K562 (cell line): ENCODE data around the gene CELF4. TPM values are rescaled to one million over a fixed set of nuclear protein-coding genes. Genes with fewer than 3 reads are reported as not detected.

ENCODE experiments used
- FOS ChIP-seq: IDR thresholded peaks from 3 replicates; pipeline ENCODE4 v1.6.1; 2011; ENCODE audit not compliant: insufficient read length; ENCODE audit errors: extremely low read depth
- HDAC2 ChIP-seq: fragments of 450-650 bp; IDR thresholded peaks from 2 replicates; pipeline ENCODE4 v1.6.1; 2016; ENCODE audit warnings: mild to moderate bottlenecking
- HNRNPK ChIP-seq: fragments of 200-400 bp; formaldehyde crosslinking; IDR thresholded peaks from one replicate; pipeline ENCODE4 v1.6.1; 2018; ENCODE audit warnings: mild to moderate bottlenecking, low read depth, low read length; ENCODE audit not compliant: poor library complexity, severe bottlenecking
- ILK ChIP-seq: fragments of 450-650 bp; IDR thresholded peaks from 2 replicates; pipeline ENCODE4 v1.6.1; 2016; ENCODE audit warnings: missing genetic modification characterization, low read depth, mild to moderate bottlenecking, missing compliant biosample characterization, moderate library complexity, borderline replicate concordance
- NR1H2 ChIP-seq: sonication (generic); formaldehyde crosslinking; IDR thresholded peaks from 2 replicates; pipeline ENCODE4 v1.4.0; 2020; ENCODE audit warnings: mild to moderate bottlenecking, missing genetic modification reagents
- POLR2H ChIP-seq: IDR thresholded peaks from 2 replicates; pipeline ENCODE4 v1.6.1; 2016; ENCODE audit warnings: missing genetic modification characterization, low read depth, mild to moderate bottlenecking, control low read depth, missing compliant biosample characterization, moderate library complexity
- RBM39 ChIP-seq: fragments of 200-400 bp; formaldehyde crosslinking; optimal IDR thresholded peaks from 2 replicates; pipeline ENCODE3; 2018; ENCODE audit warnings: low read depth, low read length
- ZFPM2 ChIP-seq: fragments of 250-450 bp; sonication (Bioruptor Pico); IDR thresholded peaks from 2 replicates; pipeline ENCODE4 v1.5.1; 2022; ENCODE audit warnings: mild to moderate bottlenecking
- ZNF124 ChIP-seq: sonication (generic); formaldehyde crosslinking; IDR thresholded peaks from 2 replicates; pipeline ENCODE4 v1.8.1; 2022; ENCODE audit warnings: missing genetic modification reagents
- ZNF551 ChIP-seq: fragments of 250-450 bp; sonication (Bioruptor Pico); IDR thresholded peaks from 2 replicates; pipeline ENCODE4 v1.5.0; 2021; ENCODE audit warnings: mild to moderate bottlenecking, moderate library complexity
- ZNF584 ChIP-seq: fragments of 200-800 bp; sonication (Bioruptor generic); IDR thresholded peaks from 2 replicates; pipeline ENCODE4 v1.6.1; 2016; ENCODE audit warnings: low read depth, mild to moderate bottlenecking, missing genetic modification characterization, missing compliant biosample characterization
- ZNF699 ChIP-seq: fragments of 250-450 bp; sonication (Bioruptor Pico); IDR thresholded peaks from 2 replicates; pipeline ENCODE4 v1.8.0; 2021; ENCODE audit warnings: mild to moderate bottlenecking, moderate library complexity; ENCODE audit not compliant: insufficient replicate concordance
- polyA plus RNA-seq, 8 experiments: library from polyadenylated mRNA; depleted of rRNA in 4 of 8; stranded (reverse) in 5 of 8; unstranded in 3 of 8; fragments of >200 nt; fragmentation: Nextera tagmentation in 2 of 8; fragmentation: Illumina TruSeq in 1 of 8; extraction: Ambion mirVana in 2 of 8; extraction: Trizol in 1 of 8; gene quantifications; 2 replicates each; pipeline versions ENCODE4 v1.2.1 to v1.2.3, GENCODE V29; 2011 to 2014; ENCODE audit warnings: inconsistent platforms in 1 of 8, missing spikeins in 1 of 8
- total RNA-seq, 7 experiments: library from RNA; depleted of rRNA in 6 of 7; stranded (reverse); fragments of >200 nt in 6 of 7; fragmentation: Illumina TruSeq in 2 of 7; extraction: Trizol in 2 of 7; gene quantifications; 2 replicates each; pipeline versions ENCODE4 v1.2.1 to v1.2.3, GENCODE V29; 2011 to 2021; ENCODE audit warnings: low replicate concordance in 1 of 7
- TF ChIP-seq, protein P1 (sequence below), 2 experiments: fragments of 450-650 bp; IDR thresholded peaks; 2 replicates each; pipeline ENCODE4 v1.6.1; 2018; ENCODE audit warnings: mild to moderate bottlenecking in 2 of 2, low read depth in 1 of 2; ENCODE audit not compliant: partially characterized antibody in 2 of 2
- TF ChIP-seq, protein P2 (sequence below): fragments of 200-800 bp; sonication (Bioruptor generic); IDR thresholded peaks from 2 replicates; pipeline ENCODE4 v1.6.1; 2016; ENCODE audit warnings: missing genetic modification characterization, missing compliant biosample characterization
- TF ChIP-seq, protein P3 (sequence below): IDR thresholded peaks from 3 replicates; pipeline ENCODE4 v1.6.1; 2011; ENCODE audit warnings: borderline replicate concordance, mild to moderate bottlenecking; ENCODE audit not compliant: insufficient read length, insufficient read depth

Gene CELF4
- total and polyA plus RNA-seq, 9 of the 15 experiments (the other 6 are each of a cell fraction or from before 2014, with no cell fraction given): 0.04 to 0.24 (median 0.07) TPM; not detected in 3

DNA sequence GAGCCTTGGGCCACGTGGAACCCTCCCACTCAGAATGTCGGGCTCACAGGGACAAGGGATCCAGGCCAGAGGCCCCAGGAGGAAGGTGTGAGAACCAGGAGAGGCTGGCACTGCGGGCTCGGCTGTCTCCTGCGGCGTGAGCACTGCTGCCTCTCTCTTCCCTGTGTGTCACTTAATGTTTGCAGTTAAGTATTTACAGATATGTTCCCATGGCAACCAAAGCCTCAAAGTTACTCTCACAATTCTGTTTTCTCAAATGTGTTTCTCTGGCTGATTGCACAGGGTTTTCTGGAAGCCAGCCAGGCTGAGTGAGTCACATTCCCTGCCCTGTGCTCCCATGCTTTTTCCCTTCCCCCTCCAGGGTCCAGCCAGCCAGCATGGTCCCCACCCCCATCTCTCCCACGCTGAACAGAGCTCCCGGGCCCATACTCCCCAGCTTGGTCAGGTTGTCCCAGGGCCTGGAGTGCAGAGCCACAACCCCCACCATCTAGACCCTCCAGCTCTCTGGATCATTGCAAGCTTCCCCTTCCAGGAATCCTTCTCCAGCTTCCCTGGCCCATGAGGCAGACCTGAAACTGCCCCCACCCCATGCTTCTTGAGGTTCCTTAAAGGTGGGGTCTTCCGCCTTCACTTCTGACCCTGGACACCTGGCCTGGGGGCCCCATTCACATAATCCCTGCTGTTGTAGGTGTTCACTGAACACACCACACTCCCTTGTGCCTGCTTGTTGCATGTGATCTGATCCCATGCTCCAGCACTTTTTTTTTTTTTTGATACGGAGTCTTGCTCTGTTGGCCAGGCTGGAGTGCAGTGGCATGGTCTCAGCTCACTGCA lies 265.9 kb downstream of the CELF4 start (continued):
- TF ChIP-seq, protein P1, sequence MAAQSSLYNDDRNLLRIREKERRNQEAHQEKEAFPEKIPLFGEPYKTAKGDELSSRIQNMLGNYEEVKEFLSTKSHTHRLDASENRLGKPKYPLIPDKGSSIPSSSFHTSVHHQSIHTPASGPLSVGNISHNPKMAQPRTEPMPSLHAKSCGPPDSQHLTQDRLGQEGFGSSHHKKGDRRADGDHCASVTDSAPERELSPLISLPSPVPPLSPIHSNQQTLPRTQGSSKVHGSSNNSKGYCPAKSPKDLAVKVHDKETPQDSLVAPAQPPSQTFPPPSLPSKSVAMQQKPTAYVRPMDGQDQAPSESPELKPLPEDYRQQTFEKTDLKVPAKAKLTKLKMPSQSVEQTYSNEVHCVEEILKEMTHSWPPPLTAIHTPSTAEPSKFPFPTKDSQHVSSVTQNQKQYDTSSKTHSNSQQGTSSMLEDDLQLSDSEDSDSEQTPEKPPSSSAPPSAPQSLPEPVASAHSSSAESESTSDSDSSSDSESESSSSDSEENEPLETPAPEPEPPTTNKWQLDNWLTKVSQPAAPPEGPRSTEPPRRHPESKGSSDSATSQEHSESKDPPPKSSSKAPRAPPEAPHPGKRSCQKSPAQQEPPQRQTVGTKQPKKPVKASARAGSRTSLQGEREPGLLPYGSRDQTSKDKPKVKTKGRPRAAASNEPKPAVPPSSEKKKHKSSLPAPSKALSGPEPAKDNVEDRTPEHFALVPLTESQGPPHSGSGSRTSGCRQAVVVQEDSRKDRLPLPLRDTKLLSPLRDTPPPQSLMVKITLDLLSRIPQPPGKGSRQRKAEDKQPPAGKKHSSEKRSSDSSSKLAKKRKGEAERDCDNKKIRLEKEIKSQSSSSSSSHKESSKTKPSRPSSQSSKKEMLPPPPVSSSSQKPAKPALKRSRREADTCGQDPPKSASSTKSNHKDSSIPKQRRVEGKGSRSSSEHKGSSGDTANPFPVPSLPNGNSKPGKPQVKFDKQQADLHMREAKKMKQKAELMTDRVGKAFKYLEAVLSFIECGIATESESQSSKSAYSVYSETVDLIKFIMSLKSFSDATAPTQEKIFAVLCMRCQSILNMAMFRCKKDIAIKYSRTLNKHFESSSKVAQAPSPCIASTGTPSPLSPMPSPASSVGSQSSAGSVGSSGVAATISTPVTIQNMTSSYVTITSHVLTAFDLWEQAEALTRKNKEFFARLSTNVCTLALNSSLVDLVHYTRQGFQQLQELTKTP (IDR thresholded peaks at IDR 0.05; ENCODE audit: low read depth in 1 of 2, partially characterized antibody in 2 of 2): no peak
- TF ChIP-seq, protein P2, sequence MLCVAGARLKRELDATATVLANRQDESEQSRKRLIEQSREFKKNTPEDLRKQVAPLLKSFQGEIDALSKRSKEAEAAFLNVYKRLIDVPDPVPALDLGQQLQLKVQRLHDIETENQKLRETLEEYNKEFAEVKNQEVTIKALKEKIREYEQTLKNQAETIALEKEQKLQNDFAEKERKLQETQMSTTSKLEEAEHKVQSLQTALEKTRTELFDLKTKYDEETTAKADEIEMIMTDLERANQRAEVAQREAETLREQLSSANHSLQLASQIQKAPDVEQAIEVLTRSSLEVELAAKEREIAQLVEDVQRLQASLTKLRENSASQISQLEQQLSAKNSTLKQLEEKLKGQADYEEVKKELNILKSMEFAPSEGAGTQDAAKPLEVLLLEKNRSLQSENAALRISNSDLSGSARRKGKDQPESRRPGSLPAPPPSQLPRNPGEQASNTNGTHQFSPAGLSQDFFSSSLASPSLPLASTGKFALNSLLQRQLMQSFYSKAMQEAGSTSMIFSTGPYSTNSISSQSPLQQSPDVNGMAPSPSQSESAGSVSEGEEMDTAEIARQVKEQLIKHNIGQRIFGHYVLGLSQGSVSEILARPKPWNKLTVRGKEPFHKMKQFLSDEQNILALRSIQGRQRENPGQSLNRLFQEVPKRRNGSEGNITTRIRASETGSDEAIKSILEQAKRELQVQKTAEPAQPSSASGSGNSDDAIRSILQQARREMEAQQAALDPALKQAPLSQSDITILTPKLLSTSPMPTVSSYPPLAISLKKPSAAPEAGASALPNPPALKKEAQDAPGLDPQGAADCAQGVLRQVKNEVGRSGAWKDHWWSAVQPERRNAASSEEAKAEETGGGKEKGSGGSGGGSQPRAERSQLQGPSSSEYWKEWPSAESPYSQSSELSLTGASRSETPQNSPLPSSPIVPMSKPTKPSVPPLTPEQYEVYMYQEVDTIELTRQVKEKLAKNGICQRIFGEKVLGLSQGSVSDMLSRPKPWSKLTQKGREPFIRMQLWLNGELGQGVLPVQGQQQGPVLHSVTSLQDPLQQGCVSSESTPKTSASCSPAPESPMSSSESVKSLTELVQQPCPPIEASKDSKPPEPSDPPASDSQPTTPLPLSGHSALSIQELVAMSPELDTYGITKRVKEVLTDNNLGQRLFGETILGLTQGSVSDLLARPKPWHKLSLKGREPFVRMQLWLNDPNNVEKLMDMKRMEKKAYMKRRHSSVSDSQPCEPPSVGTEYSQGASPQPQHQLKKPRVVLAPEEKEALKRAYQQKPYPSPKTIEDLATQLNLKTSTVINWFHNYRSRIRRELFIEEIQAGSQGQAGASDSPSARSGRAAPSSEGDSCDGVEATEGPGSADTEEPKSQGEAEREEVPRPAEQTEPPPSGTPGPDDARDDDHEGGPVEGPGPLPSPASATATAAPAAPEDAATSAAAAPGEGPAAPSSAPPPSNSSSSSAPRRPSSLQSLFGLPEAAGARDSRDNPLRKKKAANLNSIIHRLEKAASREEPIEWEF (CRISPR knock-in tag): no peak
- TF ChIP-seq ZNF699 (CRISPR knock-in tag) (no peak), HNRNPK (no peak), ZNF551 (CRISPR knock-in tag) (no peak), HDAC2 (no peak), ZFPM2 (no peak), RBM39 (no peak), POLR2H (tag) (no peak), ILK (no peak), ZNF584 (CRISPR knock-in tag) (no peak), NR1H2 (CRISPR knock-in tag) (no peak), FOS (peak; percentile 63), ZNF124 (CRISPR knock-in tag) (no peak)
- TF ChIP-seq, protein P3, sequence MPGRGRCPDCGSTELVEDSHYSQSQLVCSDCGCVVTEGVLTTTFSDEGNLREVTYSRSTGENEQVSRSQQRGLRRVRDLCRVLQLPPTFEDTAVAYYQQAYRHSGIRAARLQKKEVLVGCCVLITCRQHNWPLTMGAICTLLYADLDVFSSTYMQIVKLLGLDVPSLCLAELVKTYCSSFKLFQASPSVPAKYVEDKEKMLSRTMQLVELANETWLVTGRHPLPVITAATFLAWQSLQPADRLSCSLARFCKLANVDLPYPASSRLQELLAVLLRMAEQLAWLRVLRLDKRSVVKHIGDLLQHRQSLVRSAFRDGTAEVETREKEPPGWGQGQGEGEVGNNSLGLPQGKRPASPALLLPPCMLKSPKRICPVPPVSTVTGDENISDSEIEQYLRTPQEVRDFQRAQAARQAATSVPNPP: no peak
